ENCODE data around the gene TFAM.
"Not testable (repeated sequence)": the region's sequence is repeated elsewhere in the genome, so short reads cannot be mapped to it uniquely, and the experiment has no call there.

The TFAM gene

DNA sequence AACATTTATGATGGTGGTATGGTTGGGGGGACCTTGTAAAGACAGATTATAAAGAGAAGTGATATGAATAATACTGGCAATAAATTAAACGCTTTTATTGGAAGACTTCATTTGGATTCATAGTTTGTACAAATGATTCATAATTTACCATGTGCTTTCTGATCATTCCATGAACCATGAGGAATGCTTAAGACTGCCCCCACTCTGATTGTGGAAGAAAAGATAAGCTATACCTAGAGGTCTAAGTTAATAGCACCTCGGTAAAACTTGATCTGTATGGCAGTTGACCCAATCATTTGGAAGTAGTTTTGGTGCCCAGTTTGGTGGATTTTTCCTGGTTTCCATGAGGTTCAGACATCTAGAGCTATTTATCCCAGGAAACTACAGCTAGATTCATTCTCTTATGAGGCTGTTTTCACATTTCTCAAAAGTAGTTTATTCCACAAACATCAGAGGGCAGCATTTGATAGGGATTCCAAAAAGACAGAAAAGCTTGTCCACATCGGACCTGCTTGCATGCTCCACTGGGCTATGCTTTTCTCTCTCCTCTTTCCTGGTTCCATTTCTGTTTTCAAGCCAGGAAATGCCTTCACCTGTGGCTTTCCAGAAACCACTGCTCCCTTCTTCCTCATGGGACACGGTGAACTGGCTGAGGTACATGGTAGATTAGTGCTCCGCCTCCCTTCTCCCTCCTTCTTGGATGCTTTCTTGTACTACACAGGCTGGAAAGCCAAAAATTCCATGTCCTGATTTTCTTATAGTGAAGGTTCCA lies 29.2 kb downstream of the TFAM start:
- ChIA-PET CTCF (interaction anchor here (0.7 to 4.6 kb wide), 58 partner anchors 9 to 1208 kb away, joined by 3 to 87 read pairs (median 4); no protein-coding TSS in a partner anchor), POLR2A (interaction anchor here (1.0 kb wide), 1 partner anchor 21 kb away, joined by 4 read pairs; no protein-coding TSS in a partner anchor)
- H3K4me3 ChIP-seq (ENCODE audit: low read depth, low read length) = no peak overlapping the region
- DNase-seq (ENCODE audit: low read depth, low spot score) = no peak
- TF ChIP-seq, protein P1, sequence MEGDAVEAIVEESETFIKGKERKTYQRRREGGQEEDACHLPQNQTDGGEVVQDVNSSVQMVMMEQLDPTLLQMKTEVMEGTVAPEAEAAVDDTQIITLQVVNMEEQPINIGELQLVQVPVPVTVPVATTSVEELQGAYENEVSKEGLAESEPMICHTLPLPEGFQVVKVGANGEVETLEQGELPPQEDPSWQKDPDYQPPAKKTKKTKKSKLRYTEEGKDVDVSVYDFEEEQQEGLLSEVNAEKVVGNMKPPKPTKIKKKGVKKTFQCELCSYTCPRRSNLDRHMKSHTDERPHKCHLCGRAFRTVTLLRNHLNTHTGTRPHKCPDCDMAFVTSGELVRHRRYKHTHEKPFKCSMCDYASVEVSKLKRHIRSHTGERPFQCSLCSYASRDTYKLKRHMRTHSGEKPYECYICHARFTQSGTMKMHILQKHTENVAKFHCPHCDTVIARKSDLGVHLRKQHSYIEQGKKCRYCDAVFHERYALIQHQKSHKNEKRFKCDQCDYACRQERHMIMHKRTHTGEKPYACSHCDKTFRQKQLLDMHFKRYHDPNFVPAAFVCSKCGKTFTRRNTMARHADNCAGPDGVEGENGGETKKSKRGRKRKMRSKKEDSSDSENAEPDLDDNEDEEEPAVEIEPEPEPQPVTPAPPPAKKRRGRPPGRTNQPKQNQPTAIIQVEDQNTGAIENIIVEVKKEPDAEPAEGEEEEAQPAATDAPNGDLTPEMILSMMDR (IDR thresholded peaks at IDR 0.05; ENCODE audit: insufficient read depth, low read length, missing control alignments) = peak; percentile 20

DNA sequence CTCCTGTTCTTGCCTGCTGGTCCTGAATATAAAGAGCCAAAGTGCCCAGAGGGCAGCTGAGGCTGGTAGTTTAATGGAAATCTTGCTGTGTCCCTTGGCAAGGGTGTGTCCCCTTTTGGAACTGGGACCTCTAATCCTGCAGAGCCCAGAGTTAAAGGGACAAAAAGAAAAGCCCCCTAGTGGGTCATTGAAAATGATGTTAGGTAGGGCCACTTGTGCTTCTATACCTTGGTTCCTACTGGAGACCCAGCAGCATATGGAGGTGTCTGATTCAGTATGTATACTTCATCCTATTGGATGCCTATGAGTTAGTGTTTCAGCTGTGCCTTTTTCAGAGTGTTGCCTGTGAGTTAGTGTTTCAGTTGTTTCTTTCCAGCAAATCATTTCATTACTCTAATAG lies 30.5 kb downstream of the TFAM start:
- POLR2A ChIA-PET = no interaction called here
- TF ChIP-seq, protein P1 (IDR thresholded peaks at IDR 0.05; ENCODE audit: insufficient read depth, low read length, missing control alignments) = no peak
- no peak for DNase-seq (ENCODE audit: low read depth, low spot score)
- no peak overlapping the region for H3K4me3 ChIP-seq (ENCODE audit: low read depth, low read length)
- CTCF ChIA-PET = interaction anchor here (1.2 to 4.6 kb wide), 10 partner anchors 26 to 537 kb away, joined by 4 to 87 read pairs (median 7); no protein-coding TSS in a partner anchor

DNA sequence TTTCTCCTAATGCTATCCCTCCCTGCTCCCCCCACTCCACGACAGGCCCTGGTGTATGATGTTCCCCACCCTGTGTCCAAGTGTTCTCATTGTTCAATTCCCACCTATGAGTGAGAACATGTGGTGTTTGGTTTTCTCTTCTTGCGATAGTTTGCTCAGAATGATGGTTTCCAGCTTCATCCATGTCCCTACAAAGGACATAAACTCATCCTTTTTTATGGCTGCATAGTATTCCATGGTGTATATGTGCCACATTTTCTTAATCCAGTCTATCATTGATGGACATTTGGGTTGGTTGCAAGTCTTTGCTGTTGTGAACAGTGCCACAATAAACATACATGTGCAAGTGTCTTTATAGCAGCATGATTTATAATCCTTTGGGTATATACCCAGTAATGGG lies 32.7 kb downstream of the TFAM start:
- CTCF ChIA-PET = interaction anchor here (4.6 kb wide), 1 partner anchor 113 kb away, joined by 87 read pairs; no protein-coding TSS in a partner anchor

DNA sequence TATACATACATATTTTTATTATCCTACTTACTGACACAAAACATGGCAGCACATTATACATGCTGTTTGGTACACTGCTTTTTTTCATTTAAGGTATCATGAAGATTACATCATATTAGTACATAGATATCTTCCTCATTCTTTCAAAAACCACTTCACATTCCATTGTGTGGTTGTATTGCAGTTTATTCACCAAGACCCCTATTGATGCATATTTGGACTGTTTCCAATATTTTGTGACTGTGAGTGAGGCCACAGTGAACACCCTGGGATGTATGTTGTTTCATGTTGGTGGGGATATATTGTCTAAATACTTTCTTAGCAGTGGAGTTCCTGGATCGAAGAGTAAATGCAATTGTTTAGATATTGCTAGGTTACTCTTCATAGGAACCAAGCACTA lies 39.0 kb downstream of the TFAM start:
- no peak for DNase-seq (ENCODE audit: low read depth, low spot score)
- TF ChIP-seq, protein P1 (IDR thresholded peaks at IDR 0.05; ENCODE audit: insufficient read depth, low read length, missing control alignments) = no peak
- ChIA-PET POLR2A (no interaction called here), CTCF (no interaction called here)
- no peak overlapping the region for H3K4me3 ChIP-seq (ENCODE audit: low read depth, low read length)

More for the DNA sequence above, 32.7 kb downstream of the TFAM start:
- DNase-seq (ENCODE audit: low read depth, low spot score); H3K4me3 ChIP-seq (ENCODE audit: low read depth, low read length); POLR2A ChIA-PET: not testable (repeated sequence)

DNA sequence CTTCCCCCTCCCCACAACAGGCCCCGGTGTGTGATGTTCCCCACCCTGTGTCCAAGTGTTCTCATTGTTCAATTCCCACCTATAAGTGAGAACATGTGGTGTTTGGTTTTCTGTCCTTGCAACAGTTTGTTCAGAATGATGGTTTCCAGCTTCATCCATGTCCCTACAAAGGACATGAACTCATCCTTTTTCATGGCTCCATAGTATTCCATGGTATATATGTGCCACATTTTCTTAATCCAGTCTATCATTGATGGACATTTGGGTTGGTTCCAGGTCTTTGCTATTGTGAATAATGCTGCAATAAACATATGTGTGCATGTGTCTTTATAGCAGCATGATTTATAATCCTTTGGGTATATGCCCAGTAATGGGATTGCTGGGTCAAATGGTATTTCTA lies 43.2 kb downstream of the TFAM start:
- DNase-seq (ENCODE audit: low read depth, low spot score); CTCF ChIA-PET; H3K4me3 ChIP-seq (ENCODE audit: low read depth, low read length); POLR2A ChIA-PET: not testable (repeated sequence)

DNA sequence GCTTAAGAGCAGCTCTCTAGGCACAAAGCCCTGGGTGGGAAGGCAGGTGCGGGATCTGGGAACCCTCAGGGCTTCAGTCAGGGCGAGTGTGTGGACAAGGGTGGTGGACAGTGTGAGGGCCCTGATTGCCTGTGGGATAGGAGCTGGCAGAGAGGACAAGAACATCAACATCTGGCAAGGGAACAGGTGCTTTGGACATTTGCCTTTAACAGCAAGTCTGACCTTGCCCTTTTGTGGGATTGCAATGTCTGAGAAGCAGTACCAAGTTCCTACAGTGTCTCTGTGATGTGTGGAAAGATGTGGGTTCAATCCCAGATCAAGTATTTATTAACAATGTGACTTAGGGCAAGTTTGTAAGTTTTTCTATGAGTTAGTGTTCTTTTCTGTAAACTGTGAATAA lies 46.7 kb downstream of the TFAM start:
- no peak for DNase-seq (ENCODE audit: low read depth, low spot score)
- POLR2A ChIA-PET = no interaction called here
- TF ChIP-seq, protein P1 (IDR thresholded peaks at IDR 0.05; ENCODE audit: insufficient read depth, low read length, missing control alignments) = no peak
- no peak overlapping the region for H3K4me3 ChIP-seq (ENCODE audit: low read depth, low read length)
- CTCF ChIA-PET = interaction anchor here (1.2 kb wide), 1 partner anchor 99 kb away, joined by 3 read pairs; no protein-coding TSS in a partner anchor

DNA sequence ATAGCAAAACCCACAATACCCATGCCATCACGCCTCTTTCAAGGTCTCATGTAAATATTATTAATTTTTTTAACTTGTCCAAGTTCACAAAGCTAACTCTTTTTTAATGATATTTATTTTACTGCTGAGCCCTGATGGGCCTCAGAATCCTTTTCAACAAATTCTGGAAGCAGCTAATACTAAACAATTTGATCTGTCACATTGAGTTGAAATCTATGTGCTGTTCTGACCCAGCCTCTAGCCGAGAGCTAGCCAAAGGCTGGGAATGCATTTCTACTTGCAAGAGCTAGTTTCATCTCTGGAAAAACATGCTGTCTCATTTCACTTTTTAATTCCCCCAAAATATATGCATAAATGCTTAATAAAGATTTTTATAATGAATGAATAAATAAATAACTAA lies 47.9 kb downstream of the TFAM start:
- CTCF ChIA-PET = no interaction called here
- POLR2A ChIA-PET = no interaction called here
- TF ChIP-seq, protein P1 (IDR thresholded peaks at IDR 0.05; ENCODE audit: insufficient read depth, low read length, missing control alignments) = no peak
- DNase-seq (ENCODE audit: low read depth, low spot score) = no peak
- no peak overlapping the region for H3K4me3 ChIP-seq (ENCODE audit: low read depth, low read length)

Data from AG04449 (cell line).